Activated CD8-positive, alpha-beta T cell treated with anti-CD3 and anti-CD28 coated beads for 36 hours (primary cell): ENCODE results near the gene MAST3. TPM values are rescaled to one million over a fixed set of nuclear protein-coding genes. Genes with fewer than 3 reads are reported as not detected.

ENCODE experiments used
- ATAC-seq: fragments of 200-7000 bp; cut with Tn5 transposase; one replicate; pipeline ENCODE4 v1.10.0; 2021; ENCODE audit warnings: mild to moderate bottlenecking, moderate library complexity
- CTCF ChIA-PET: fragments of 350-600 bp; sonication (Branson Sonifier 250); formaldehyde crosslinking; loops from one replicate; lab custom pipeline; 2021; ENCODE audit warnings: antibody characterized with exemption; lab: Charles Lee
- POLR2A ChIA-PET: fragments of 350-600 bp; sonication (Branson Sonifier 250); formaldehyde crosslinking; loops from one replicate; lab custom pipeline; 2021; ENCODE audit warnings: antibody characterized with exemption; lab: Charles Lee
- DNase-seq: peaks from one replicate; pipeline ENCODE4 v3.0.0-alpha.2; 2020
- H3K27ac Mint-ChIP-seq: one replicate; pipeline ENCODE4 v1.8.0; 2021; ENCODE audit warnings: mild to moderate bottlenecking, mixed read lengths
- H3K27me3 Mint-ChIP-seq: one replicate; pipeline ENCODE4 v1.8.0; 2021; ENCODE audit warnings: mixed read lengths
- H3K36me3 Mint-ChIP-seq: one replicate; pipeline ENCODE4 v1.8.0; 2021; ENCODE audit warnings: low read depth, mixed read lengths
- H3K4me1 Mint-ChIP-seq: one replicate; pipeline ENCODE4 v1.8.0; 2021; ENCODE audit warnings: low read depth, mixed read lengths
- H3K4me3 Mint-ChIP-seq: one replicate; pipeline ENCODE4 v1.8.0; 2021; ENCODE audit warnings: mild to moderate bottlenecking, moderate library complexity, mixed read lengths
- H3K9me3 Mint-ChIP-seq: one replicate; pipeline ENCODE4 v1.8.0; 2021; ENCODE audit warnings: mixed read lengths
- intact Hi-C: fragments of 100-400 bp; cut with micrococcal nuclease; formaldehyde crosslinking; loops from one replicate; pipeline ENCODE4 v1.10.0; 2022
- total RNA-seq, 2 experiments: library from RNA; stranded (reverse); gene quantifications; one replicate each; pipeline ENCODE4 v1.2.3, GENCODE V29; 2021
- TF ChIP-seq, protein P1 (sequence below): fragments of 200-600 bp; IDR thresholded peaks from one replicate; pipeline ENCODE4 v1.8.0; 2022; ENCODE audit warnings: antibody characterized with exemption, mild to moderate bottlenecking

Gene MAST3
- total RNA-seq, 2 experiments from 2014 or later, result 23.1 to 23.3 TPM

DNA sequence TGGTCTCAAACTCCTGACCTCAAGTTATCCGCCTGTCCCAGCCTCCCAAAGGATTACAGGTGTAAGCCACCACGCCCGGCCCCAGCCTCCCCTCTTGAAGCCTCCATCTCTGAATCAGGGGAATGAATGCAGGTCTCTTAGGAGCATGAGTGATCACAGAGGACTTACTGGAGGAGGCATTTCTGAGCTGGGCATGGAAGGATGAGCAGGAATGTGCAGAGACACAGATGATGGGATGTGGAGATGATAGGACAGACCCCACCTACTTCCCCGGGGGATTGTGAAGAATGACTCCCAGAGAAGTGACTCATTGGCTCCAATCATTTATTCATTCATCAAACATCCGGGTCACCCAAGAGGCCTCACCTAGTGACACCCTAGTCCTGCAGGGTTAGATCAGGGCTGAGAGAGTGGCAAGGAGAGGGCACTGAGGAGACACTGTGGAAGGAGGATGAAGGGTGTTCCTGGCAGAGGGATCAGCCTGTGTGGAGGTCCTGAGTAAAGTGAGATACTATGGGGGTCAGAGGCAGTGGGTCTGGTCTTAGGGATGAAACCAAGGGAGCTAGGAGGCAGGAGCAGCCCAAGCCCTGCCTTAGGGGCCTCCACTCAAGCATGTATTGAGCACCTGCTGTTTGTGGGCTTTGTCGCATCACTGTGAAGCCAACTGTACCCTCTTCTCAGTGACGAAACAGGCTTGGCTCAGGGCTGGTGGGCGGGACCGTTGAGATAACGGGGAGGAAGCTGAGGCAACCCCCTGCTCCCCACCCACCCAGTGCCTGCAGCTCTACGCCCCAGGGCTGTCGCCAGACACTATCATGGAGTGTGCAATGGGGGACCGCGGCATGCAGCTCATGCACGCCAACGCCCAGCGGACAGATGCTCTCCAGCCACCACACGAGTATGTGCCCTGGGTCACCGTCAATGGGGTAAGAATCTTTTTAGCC lies 79.1 kb downstream of the MAST3 start:
- H3K27me3 Mint-ChIP-seq, result no peaks in the 10 kb centered on the region
- TF ChIP-seq, protein P1, sequence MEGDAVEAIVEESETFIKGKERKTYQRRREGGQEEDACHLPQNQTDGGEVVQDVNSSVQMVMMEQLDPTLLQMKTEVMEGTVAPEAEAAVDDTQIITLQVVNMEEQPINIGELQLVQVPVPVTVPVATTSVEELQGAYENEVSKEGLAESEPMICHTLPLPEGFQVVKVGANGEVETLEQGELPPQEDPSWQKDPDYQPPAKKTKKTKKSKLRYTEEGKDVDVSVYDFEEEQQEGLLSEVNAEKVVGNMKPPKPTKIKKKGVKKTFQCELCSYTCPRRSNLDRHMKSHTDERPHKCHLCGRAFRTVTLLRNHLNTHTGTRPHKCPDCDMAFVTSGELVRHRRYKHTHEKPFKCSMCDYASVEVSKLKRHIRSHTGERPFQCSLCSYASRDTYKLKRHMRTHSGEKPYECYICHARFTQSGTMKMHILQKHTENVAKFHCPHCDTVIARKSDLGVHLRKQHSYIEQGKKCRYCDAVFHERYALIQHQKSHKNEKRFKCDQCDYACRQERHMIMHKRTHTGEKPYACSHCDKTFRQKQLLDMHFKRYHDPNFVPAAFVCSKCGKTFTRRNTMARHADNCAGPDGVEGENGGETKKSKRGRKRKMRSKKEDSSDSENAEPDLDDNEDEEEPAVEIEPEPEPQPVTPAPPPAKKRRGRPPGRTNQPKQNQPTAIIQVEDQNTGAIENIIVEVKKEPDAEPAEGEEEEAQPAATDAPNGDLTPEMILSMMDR, result no peak
- ChIA-PET CTCF (interaction anchor here (0.7 to 1.9 kb wide), 7 partner anchors 8 to 76 kb away, joined by 3 to 7 read pairs (median 3); no protein-coding TSS in a partner anchor), POLR2A (interaction anchor here (0.6 to 2.0 kb wide), 3 partner anchors 8 to 25 kb away, joined by 3 to 7 read pairs (median 4); no protein-coding TSS in a partner anchor)
- peaks cover 7% of the 10 kb centered on the region for H3K4me1 Mint-ChIP-seq
- no peak for DNase-seq
- intact Hi-C loops, result no loop called here
- peaks cover 4% of the 10 kb centered on the region for H3K36me3 Mint-ChIP-seq
- no peaks in the 10 kb centered on the region for H3K9me3 Mint-ChIP-seq
- H3K4me3 Mint-ChIP-seq, result no peak overlapping the region
- no peak for ATAC-seq
- no peak overlapping the region for H3K27ac Mint-ChIP-seq

DNA sequence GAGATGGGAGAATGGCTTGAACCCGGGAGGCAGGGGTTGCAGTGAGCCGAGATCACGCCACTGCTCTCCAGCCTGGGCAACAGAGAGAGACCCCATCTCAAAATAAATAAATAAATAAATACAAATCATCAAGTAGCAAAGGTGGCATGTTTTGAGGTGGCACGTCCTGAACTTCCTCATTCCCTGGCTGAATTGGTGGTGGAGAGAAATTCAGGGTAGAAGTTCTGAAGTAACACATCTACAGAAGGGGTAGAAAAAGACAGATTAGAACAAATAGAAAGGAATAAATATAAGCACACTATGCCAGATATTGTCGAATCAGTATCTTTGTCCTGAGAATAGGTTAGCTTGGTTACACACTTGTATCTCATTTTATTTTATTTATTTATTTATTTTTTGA lies 82.4 kb downstream of the MAST3 start:
- CTCF ChIA-PET, result interaction anchor here (2.6 kb wide), 1 partner anchor 209 kb away, joined by 6 read pairs; no protein-coding TSS in a partner anchor
- Mint-ChIP-seq H3K36me3 (peaks cover 4% of the 10 kb centered on the region), H3K27ac (no peak overlapping the region), H3K9me3 (no peaks in the 10 kb centered on the region), H3K4me3 (no peak overlapping the region), H3K27me3 (no peaks in the 10 kb centered on the region), H3K4me1 (no peaks in the 10 kb centered on the region)
- ATAC-seq (no peak), DNase-seq (no peak)
- TF ChIP-seq, protein P1, result no peak
- intact Hi-C loops, result no loop called here
- POLR2A ChIA-PET, result no interaction called here

DNA sequence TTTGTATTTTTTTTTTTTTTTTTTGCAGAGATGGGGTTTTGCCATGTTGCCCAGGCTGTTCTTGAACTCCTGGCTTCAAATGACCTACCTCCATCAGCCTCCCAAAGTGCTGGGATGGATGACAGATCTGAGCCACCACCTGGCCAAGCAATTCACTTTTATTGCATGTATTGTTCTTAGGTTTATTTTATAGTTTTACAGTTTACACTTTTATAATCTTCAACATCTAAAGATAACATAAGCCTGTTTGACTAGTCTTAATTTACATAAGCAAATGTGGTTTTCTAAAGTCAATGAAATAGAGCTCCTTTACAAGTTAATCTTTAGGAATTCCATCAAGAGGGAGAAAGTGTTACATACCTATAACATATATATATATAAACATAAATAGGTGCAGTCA lies 86.0 kb downstream of the MAST3 start:
- intact Hi-C loops, result no loop called here
- TF ChIP-seq, protein P1, result no peak
- no peaks in the 10 kb centered on the region for H3K9me3 Mint-ChIP-seq
- ChIA-PET CTCF (interaction anchor here (1.0 to 3.8 kb wide), 5 partner anchors 9 to 228 kb away, joined by 4 to 20 read pairs (median 5); partner anchors contain the start of gene MPV17L2), POLR2A (interaction anchor here (0.6 to 1.3 kb wide), 3 partner anchors 9 to 20 kb away, joined by 3 read pairs; partner anchors contain the start of genes MPV17L2 and RAB3A)
- no peaks in the 10 kb centered on the region for H3K27me3 Mint-ChIP-seq
- no peaks in the 10 kb centered on the region for H3K4me1 Mint-ChIP-seq
- no peak overlapping the region for H3K4me3 Mint-ChIP-seq
- H3K36me3 Mint-ChIP-seq, result no peaks in the 10 kb centered on the region
- ATAC-seq (no peak), DNase-seq (no peak)
- no peak overlapping the region for H3K27ac Mint-ChIP-seq

DNA sequence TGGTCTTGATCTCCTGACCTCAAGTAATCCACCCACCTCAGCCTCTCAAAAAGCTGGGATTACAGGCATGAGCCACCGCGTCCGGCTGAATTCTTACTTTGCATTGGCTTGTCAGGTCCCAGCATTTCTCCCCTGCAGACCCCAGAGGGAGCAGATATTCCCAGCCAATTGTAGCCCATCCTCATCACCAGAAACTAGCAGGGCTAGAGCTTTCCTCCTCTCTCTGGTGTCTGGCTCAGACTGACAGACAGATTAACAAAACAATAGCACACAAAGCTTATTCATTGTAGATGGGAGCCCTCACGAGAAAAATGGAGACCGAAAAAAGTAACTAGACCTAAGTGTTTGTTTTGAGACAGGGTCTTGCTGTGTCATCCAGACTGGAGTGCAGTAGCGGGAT lies 88.0 kb downstream of the MAST3 start:
- POLR2A ChIA-PET, result interaction anchor here (0.9 kb wide), 1 partner anchor 18 kb away, joined by 3 read pairs; the partner anchor contains the start of gene RAB3A
- Mint-ChIP-seq H3K9me3 (no peaks in the 10 kb centered on the region), H3K4me3 (no peak overlapping the region), H3K27ac (no peak overlapping the region), H3K27me3 (no peaks in the 10 kb centered on the region), H3K4me1 (no peaks in the 10 kb centered on the region), H3K36me3 (no peaks in the 10 kb centered on the region)
- intact Hi-C loops, result no loop called here
- CTCF ChIA-PET, result interaction anchor here (1.3 to 1.6 kb wide), 3 partner anchors 24 to 66 kb away, joined by 3 to 7 read pairs (median 6); no protein-coding TSS in a partner anchor
- ATAC-seq (no peak), DNase-seq (no peak)
- TF ChIP-seq, protein P1, result no peak
